GM19035 (cell line): ENCODE results near the gene RYK.
"Not testable (repeated sequence)": the region's sequence is repeated elsewhere in the genome, so short reads cannot be mapped to it uniquely, and the experiment has no call there.

Experiments
- ATAC-seq: cut with Tn5 transposase; IDR thresholded peaks from one replicate; pipeline ENCODE4 v1.9.1; 2021; ENCODE audit not compliant: unreplicated experiment

RYK gene

GRCh38 chr3:134222835-134223234 is 27.8 kb downstream of the RYK start:
- ATAC-seq, result no peak

- ATAC-seq, result no peak
Observed at GRCh38 chr3:134216851-134217250, 33.8 kb downstream of the RYK start.

GRCh38 chr3:134216191-134216764 is 34.4 kb downstream of the RYK start:
- ATAC-seq, result no peak

DNA sequence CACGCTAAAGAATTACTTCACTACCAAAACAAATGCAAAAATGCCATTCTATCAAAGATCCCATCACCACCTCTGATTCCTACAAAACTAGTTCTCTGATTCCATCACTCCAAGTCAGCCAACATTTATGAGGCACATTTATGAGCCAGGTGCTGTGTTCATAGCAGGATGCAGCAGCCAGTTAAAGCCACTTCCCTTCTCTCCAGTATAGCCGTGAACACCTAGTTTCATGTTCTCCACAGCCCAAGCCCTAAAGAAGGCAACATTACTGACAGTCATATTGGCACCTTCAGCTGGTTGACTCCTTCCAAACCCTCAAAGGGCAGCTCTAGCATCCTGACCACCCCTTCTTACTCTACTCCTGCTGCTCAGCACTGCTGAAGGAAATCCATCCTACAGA is 36.4 kb downstream of the RYK start:
- ATAC-seq, result no peak

- ATAC-seq, result peak; percentile 80
Observed at GRCh38 chr3:134212967-134213665, 37.5 kb downstream of the RYK start.

DNA sequence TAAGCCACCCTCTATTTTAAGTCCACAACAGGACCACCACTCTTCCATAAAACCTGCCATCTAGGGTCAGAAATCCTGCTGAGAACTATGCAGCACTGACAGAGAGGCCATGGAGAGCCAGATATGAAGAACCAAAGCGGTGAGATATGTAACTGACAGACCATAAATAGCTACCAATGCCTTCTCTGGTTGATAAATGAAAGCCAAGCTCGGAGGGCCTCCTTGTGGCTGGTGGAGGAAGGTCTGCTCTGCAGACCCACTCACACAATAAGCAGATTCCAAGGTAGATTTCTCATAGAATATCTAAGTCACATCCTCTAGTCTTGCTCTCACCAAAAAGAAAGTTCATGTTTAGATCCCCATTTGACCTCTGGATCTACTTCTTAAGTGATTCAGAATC is 38.9 kb downstream of the RYK start:
- ATAC-seq, result peak; percentile 67

GRCh38 chr3:134205451-134205850 is 45.2 kb downstream of the RYK start:
- no peak for ATAC-seq

DNA sequence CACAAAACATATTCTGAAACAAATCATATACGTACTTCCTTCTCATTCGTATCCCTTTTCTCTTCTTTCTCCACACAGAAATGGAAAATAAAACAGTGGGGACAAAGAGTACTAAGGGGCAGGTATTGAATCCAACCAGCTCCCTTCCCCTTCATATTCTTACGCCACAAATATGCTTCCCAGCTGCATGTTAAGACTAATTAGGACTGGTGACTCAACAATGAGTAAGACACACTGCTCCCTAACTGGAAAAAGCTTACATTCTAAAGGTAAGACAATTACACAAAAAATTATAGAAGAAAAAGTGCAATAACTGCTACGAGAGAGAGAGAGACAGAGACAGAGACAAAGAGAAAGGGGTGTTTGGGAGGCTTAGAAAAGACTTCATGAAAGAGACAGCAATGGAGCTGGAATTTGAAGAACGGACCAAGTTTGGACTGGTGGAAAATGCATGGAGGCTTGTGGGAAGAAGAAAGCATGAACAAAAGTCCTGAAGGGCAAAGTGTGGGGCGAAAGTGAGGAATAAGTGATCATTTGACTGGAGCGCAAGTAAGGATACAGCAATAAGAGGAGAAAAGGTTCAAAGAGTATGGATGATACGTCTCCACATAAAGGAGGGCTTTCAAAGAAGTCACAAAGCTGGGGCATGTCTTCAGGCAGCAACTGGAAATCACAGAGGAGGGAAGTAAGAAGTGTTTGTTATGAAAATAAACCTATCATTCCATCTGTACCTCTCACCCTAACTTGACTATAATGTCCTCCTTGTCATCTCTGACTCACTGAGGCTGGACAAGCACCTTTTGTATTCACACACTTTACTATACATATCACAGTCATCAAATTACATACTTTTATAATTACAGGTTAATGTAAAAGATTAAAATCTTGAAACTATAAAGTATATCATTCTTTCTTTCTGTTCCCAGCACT is 49.2 kb downstream of the RYK start:
- ATAC-seq, result no peak

- not testable (repeated sequence) for ATAC-seq
Observed at GRCh38 chr3:134199880-134200279, 50.8 kb downstream of the RYK start.

- no peak for ATAC-seq
Observed at GRCh38 chr3:134199240-134199639, 51.4 kb downstream of the RYK start.

- no peak for ATAC-seq
Observed at GRCh38 chr3:134198414-134198813, 52.2 kb downstream of the RYK start.

DNA sequence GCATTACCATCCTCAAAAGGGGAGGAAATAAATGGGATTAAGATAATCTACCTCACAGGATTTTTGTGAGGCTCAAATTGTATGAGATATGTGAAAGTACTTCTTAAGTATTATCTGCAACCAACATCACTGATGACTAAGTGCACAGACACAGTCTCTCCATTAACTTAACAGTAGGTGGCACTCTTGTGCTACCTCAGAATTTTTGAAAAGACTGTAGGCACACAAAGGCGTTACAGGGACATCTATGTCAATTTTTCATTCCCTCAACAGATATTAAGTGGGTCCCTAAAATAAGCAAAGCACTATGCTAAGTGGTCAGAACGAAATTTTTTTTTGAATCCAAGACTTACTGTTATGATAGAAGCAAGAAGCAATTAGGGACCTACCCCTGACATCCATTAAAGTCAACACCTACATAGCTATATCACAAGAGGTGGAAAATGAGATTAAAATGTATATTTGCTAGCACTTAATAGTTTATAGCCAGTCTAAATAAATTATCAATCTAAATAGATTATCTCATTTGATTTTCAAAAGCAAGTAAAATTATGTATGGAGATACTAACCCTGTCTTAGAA is 52.9 kb downstream of the RYK start:
- peak; percentile 67 for ATAC-seq

DNA sequence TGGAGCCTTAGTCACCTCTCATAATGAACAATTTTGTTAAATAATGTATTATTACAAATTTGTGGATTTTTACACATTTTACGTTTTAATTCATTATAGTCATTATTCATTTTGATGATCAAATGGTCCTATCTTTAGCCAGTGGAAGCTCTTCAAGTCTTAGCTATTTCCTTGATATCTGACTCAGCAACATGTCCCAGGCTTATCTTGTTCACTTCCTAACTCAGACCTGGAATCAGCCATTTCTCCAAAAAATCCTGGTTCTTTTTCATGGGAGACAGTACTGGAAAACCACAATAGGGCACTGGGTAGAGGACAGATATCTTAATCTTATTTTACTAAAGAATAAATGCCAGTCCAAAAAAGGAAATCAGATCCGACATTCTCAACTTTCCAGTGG is 56.4 kb downstream of the RYK start:
- ATAC-seq, result no peak

DNA sequence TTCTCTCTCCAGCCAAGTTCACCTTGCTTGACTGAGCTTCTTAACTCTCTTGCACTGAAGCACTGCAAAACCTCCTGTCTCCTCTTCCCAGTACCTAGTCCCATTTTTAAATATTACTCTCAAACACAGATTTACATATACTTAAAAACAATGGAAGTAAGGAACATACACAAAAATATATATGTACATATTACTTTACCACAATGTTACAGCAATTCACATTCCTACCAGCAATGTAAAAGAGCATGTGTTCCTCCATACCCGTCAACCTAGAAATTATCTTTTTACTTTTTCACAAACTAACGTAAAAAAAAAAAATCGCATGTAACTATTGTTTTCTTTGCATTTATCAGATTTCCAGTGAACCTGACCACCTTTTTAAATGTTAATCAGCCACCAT is 60.4 kb downstream of the RYK start:
- ATAC-seq, result no peak

- ATAC-seq, result no peak
Observed at GRCh38 chr3:134189849-134190248, 60.8 kb downstream of the RYK start.

DNA sequence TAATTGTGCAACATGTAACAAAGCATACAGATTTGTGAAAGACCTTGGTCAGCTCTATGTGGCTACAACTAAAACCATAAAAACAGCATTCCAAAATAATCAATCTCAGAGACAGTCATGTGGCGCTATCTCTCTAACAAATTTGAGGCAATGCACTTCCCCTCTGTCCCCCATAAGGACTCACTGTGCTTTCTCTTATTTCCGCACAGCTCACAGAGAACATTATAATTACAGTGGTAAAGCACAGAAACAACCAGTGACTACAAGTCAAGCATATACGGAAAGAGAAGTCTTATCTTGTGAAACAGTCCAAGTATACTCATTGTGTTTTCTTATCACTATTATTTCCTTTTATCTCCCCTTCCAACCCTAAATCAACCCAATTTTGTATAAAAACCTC is 64.3 kb downstream of the RYK start:
- ATAC-seq, result no peak

- ATAC-seq, result no peak
Observed at GRCh38 chr3:134180761-134181160, 69.9 kb downstream of the RYK start.

DNA sequence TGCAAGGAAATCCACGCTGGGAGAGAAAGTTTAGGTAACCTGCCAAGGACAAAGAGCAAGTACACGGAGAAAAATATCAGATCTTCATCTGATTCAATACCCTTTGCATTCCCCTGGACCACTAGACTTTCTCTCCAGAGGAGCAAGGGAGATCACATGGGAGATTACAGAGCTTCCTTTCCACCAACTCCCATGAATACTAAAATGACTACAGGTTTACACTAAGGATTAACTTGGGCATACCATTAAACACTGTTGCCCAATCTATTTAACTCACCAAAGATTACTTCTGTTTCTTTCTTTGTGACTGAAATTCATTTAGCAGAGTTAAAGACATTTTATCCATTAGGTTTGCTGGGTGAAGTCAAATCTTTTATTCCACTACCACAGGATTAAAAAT is 71.2 kb downstream of the RYK start:
- ATAC-seq, result no peak

DNA sequence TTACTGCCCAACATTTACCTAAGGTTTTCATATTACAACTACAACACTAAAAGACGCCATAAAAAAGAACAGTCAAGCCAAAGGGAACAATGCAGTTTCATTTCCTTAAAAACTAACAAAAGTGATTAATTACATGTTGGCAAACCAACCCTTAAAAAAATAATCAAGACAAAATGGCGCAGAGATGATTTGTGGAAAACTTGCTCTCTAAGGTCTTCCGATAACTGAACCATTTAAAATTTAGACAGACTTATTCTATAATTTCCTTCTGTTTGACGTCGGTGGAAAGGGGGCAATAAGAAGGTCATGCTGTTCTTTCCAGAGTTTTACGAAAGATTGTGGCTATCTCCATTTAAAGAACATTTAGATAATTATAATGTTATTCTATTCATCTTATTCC is 87.6 kb downstream of the RYK start:
- ATAC-seq, result no peak

GRCh38 chr3:134161898-134162615 is 88.6 kb downstream of the RYK start:
- ATAC-seq, result no peak

GRCh38 chr3:134155446-134155845 is 95.2 kb downstream of the RYK start:
- ATAC-seq, result no peak
